COLO668 (cell line): ENCODE results near the gene PXMP2.
"Not testable (repeated sequence)": the region's sequence is repeated elsewhere in the genome, so short reads cannot be mapped to it uniquely, and the experiment has no call there.

Source experiments
- DNase-seq: peaks from one replicate; lab custom pipeline; 2025; ENCODE audit not compliant: unreplicated experiment; lab: John Stamatoyannopoulos, UW

The PXMP2 gene

GRCh38 chr12:132747395-132747794 lies 60.0 kb downstream of the PXMP2 start:
- DNase-seq: no peak

DNA sequence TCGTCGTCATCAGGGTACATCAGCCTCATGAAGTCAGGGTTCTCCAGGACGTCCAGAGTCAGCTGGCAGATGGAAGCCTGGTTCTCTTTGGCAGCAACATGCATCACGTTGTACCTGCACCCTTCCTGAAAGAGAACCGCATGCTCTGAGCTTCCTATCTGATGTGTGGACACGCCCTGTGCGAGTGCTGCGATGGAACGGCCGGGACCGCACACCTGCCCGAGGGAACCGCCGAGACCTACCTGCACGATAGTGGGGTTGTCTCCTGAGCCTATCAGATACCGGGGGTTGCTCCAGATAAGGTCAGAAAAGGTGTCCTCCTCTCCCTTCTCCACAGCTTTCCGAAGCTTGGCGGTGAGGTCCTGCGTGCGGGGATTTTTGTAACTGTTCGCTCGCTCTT lies 60.5 kb downstream of the PXMP2 start:
- no peak for DNase-seq

DNA sequence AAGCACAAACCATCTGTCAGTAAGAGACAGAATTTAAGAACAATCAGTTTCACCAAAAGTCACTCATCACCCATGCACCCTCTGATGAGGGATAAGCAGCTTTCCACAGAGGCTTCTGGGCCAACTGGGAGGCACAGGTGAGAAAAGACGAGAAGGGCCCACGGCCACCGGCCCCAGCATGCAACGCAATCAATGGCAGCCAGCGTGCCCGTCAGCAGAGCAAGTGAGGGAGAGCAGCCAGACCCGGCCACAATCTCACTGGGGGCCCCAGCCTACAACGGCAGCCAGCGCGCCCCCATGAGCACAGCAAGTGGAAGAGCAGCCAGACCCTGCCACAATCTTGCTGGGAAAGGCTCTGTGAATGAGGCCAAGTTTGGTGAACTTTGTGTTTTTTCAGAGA lies 60.9 kb downstream of the PXMP2 start:
- DNase-seq: no peak

GRCh38 chr12:132753670-132754069 lies 66.3 kb downstream of the PXMP2 start:
- not testable (repeated sequence) for DNase-seq

DNA sequence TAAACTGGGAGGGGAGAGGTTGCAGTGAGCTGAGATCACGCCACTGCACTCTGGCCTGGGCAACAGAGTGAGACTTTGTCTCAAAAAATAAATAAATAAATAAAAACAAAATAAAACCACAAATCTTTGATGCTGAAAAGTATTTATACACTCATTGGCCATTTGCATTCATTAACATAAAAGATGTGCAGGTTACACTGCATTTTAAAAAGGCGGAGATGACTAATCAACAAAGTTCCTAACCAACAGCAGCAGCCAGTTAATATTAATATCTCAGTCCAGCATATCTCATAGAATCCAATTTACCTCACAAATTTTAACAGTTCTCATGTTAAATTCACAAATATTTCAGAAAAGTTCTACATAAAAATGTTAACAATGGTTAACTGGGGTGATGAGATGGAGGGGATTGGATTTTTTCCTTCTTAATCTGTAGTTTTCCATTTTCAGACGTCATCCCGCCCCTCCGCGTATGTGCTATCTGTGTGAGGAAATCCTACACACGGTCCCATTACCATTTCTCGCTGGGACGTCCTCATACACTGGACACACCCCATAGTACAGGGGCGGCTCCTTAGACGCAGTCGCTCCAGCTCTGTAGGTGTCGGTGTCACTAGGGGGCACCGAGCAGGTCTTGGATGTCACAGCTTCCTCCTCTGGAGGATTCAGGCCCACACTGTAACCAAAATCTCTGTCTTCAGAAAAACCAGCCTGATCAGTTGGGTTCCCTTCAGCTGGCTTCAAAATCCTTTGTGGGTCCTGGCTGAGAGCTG lies 67.0 kb downstream of the PXMP2 start:
- DNase-seq: no peak
